Spleen (tissue), 11 donors: ENCODE measurements around the gene IL1RN. TPM values are rescaled to one million over a fixed set of nuclear protein-coding genes. Genes with fewer than 3 reads are reported as not detected.

Experiments used
- DNase-seq: peaks from one replicate; pipeline ENCODE4 v3.0.0-alpha.2; 2020
- H3K27ac ChIP-seq, 8 donors: fragments of 200-600 bp; sonication (generic) in 7 of 8; 1 replicate in 4 of 8; 2 replicates in 4 of 8; pipeline versions ENCODE4 v1.5.0 to v1.8.0; 2016 to 2021; ENCODE audit warnings: inconsistent platforms in 4 of 8, mild to moderate bottlenecking in 4 of 8, moderate library complexity in 1 of 8
- H3K27me3 ChIP-seq, 7 donors: fragments of 200-600 bp; sonication (generic) in 6 of 7; replicated peaks in 1 of 7; 1 replicate in 4 of 7; 2 replicates in 3 of 7; pipeline versions ENCODE4 v1.5.0 to v1.8.0; 2016 to 2021; ENCODE audit warnings: inconsistent platforms in 3 of 7, mild to moderate bottlenecking in 1 of 7
- H3K36me3 ChIP-seq, 6 donors: fragments of 200-600 bp; sonication (generic) in 5 of 6; 1 replicate in 4 of 6; 2 replicates in 2 of 6; pipeline versions ENCODE4 v1.5.0 to v1.8.0; 2016 to 2021; ENCODE audit warnings: inconsistent platforms in 2 of 6
- H3K4me1 ChIP-seq, 6 donors: fragments of 200-600 bp; sonication (generic) in 5 of 6; 1 replicate in 3 of 6; 2 replicates in 3 of 6; pipeline versions ENCODE4 v1.5.0 to v1.8.0; 2016 to 2021; ENCODE audit warnings: inconsistent platforms in 3 of 6
- H3K4me3 ChIP-seq, 8 donors: fragments of 200-600 bp; sonication (generic) in 7 of 8; 1 replicate in 4 of 8; 2 replicates in 4 of 8; pipeline versions ENCODE4 v1.5.0 to v1.8.0; 2016 to 2021; ENCODE audit warnings: inconsistent platforms in 4 of 8, mild to moderate bottlenecking in 4 of 8, moderate library complexity in 2 of 8
- H3K9me3 ChIP-seq, 8 donors: fragments of 200-600 bp; sonication (generic) in 7 of 8; 1 replicate in 4 of 8; 2 replicates in 4 of 8; pipeline versions ENCODE4 v1.5.0 to v1.8.0; 2016 to 2021; ENCODE audit warnings: inconsistent platforms in 4 of 8
- POLR2A ChIP-seq, 3 donors: fragments of 450-650 bp; IDR thresholded peaks; one replicate each; pipeline ENCODE4 v1.5.1; 2017; ENCODE audit warnings: antibody characterized with exemption in 3 of 3, mild to moderate bottlenecking in 1 of 3
- POLR2AphosphoS5 ChIP-seq, 3 donors: sonication (generic); formaldehyde crosslinking; IDR thresholded peaks; one replicate each; pipeline ENCODE4 v1.5.1; 2017; ENCODE audit warnings: antibody characterized with exemption in 3 of 3
- WGBS, 5 donors: extraction: QIAGEN DNeasy Blood & Tissue Kit in 3 of 5; methylation state at CpG; one replicate each; pipeline versions ENCODE4 v1.1.5 to v1.1.7; 2013 to 2018; 5-methylcytosine and 5-hydroxymethylcytosine counted together
- intact Hi-C: fragments of 100-400 bp; cut with DNase I; formaldehyde crosslinking; loops from one replicate; pipeline ENCODE4 v1.15.0; 2023; ENCODE audit warnings: low total_unique reads
- polyA plus RNA-seq, 3 donors: library from polyadenylated mRNA; stranded (reverse); fragments of 200-250 nt; gene quantifications; one replicate each; pipeline ENCODE4 v1.2.1, GENCODE V29; 2013
- total RNA-seq, 7 donors: library from RNA; depleted of rRNA in 3 of 7; stranded (reverse); fragments of >200 nt in 3 of 7; fragmentation: NEBNext Ultra II Directional in 4 of 7; extraction: Animal tissue kit (Norgen Biotek cat#: 25700) in 4 of 7; gene quantifications; one replicate each; pipeline versions ENCODE4 v1.1.0 to v1.2.1, GENCODE V29; 2016 to 2021
- TF ChIP-seq, protein P1 (sequence below), 11 experiments: fragments of 200-600 bp in 7 of 11; fragments of 450-650 bp in 4 of 11; sonication (generic) in 4 of 11; IDR thresholded peaks in 8 of 11; conservative IDR thresholded peaks in 3 of 11; 1 replicate in 7 of 11; 2 replicates in 4 of 11; pipeline versions ENCODE4 v1.4.0 to v1.8.0; 2016 to 2021; ENCODE audit warnings: antibody characterized with exemption in 11 of 11, inconsistent platforms in 4 of 11, mild to moderate bottlenecking in 1 of 11
- donor health status: healthy with polysubstance abuse.
- donor health status: DM: no; HTN: no; CAD: no; lungs with moderate emphysema.
- donor health status: DM: no; HTN: no; CAD: no.
- donor health status: Bipolar disorder and iron deficiency.
- donor health status: healthy.
- donor health status: DM: no; HTN: no; CAD: no.
- donor health status: DM: yes; HTN: yes; CAD: no.

The IL1RN gene
- total and polyA plus RNA-seq, 10 donors: 1.9 to 53.9 (median 12.0) TPM

DNA sequence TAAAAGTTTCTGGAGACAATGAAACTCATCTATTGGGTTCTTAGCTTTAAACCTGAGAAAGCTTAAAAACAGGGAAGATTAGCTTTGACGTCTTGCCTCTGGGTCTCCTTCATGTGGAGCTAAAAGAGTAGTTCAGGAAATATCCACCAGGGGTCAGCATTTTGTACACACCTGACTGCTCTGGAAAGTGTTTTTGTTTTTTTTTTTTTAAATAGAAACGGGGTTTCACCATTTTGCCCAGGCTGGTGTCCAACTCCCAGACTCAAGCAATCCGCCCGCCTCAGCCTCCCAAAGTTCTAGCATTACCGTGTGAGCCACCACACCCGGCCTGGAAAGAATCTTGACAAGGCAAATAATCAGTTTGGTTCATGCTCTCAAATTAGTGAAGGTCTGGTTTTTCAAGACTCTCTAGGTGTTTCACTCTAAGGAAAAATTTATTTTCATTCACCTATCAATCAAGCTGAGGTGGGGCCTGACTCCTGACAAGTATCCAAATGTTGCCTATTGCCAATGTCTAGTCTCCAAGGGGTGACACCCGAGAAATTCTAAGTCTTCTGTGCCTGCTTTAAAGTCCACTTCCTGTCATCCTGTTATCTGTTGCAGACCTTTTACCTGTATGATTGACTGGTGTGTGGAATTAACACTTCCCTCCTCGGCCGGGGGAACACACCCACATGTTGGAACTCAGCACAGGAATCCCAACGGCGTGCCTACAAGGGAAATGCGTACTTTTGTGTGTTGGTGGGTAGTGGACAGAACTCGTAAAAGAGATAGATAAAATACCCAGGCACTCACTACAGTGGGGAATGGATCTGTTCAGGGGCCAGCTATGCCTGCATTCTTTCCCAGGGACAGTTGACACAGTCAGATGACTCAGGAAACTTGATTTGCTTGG lies 11.3 kb downstream of the IL1RN start:
- Histone ChIP-seq H3K27me3 (no peaks in the 10 kb centered on the region), H3K36me3 (peaks cover 0 to 7% (median 0%) of the 10 kb centered on the region in 6 donors), H3K4me1 (peaks cover 0 to 25% (median 9%) of the 10 kb centered on the region in 6 donors), H3K27ac (peak overlapping the region in 3 of 8 donors; percentile 37 to 40 (median 37)), H3K4me3 (peak overlapping the region in 1 of 8 donors; percentile 29), H3K9me3 (no peaks in the 10 kb centered on the region)
- TF ChIP-seq POLR2AphosphoS5 (IDR thresholded peaks at IDR 0.05): no peak
- TF ChIP-seq, protein P1, sequence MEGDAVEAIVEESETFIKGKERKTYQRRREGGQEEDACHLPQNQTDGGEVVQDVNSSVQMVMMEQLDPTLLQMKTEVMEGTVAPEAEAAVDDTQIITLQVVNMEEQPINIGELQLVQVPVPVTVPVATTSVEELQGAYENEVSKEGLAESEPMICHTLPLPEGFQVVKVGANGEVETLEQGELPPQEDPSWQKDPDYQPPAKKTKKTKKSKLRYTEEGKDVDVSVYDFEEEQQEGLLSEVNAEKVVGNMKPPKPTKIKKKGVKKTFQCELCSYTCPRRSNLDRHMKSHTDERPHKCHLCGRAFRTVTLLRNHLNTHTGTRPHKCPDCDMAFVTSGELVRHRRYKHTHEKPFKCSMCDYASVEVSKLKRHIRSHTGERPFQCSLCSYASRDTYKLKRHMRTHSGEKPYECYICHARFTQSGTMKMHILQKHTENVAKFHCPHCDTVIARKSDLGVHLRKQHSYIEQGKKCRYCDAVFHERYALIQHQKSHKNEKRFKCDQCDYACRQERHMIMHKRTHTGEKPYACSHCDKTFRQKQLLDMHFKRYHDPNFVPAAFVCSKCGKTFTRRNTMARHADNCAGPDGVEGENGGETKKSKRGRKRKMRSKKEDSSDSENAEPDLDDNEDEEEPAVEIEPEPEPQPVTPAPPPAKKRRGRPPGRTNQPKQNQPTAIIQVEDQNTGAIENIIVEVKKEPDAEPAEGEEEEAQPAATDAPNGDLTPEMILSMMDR (IDR thresholded peaks at IDR 0.05 in 8 of 11, conservative IDR thresholded peaks at IDR 0.05 in 3 of 11): peak; percentile 82 to 93 (median 85)
- no peak for TF ChIP-seq POLR2A (IDR thresholded peaks at IDR 0.05)
- intact Hi-C loops: loop anchor here (5.0 kb wide), 2 partner anchors 59 to 234 kb away; no protein-coding TSS in a partner anchor
- no peak for DNase-seq
- WGBS, 5 donors: 36 to 41% (median 40%) methylated on average over 13 of the region's 13 CpGs

DNA sequence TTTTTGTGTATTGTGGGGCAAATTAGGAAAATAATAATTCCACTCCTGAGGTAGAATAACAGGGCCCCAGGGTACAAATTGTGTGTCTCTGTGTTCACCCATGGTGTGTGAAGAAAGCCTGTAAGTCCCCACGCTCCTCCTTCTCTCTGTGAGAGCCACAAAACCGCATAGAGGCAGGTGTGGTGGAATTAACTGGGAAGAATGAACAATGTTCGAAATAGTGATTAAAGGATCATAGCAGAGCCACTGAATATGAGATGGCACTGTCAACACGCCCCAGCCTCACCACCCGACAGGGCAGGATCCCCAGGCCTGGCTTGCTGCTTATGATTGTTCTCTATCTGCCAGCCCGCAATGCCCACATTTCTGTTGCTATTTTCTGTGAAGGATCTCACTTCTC lies 14.1 kb downstream of the IL1RN start:
- Histone ChIP-seq H3K36me3 (no peaks in the 10 kb centered on the region), H3K4me1 (peaks cover 0 to 25% (median 9%) of the 10 kb centered on the region in 6 donors), H3K27me3 (no peaks in the 10 kb centered on the region), H3K27ac (no peak overlapping the region), H3K9me3 (peaks cover 0 to 4% (median 0%) of the 10 kb centered on the region in 8 donors), H3K4me3 (no peak overlapping the region)
- intact Hi-C loops: no loop called here
- no peak for DNase-seq
- no peak for TF ChIP-seq POLR2AphosphoS5 (IDR thresholded peaks at IDR 0.05)
- TF ChIP-seq, protein P1 (IDR thresholded peaks at IDR 0.05 in 8 of 11, conservative IDR thresholded peaks at IDR 0.05 in 3 of 11): no peak
- no peak for TF ChIP-seq POLR2A (IDR thresholded peaks at IDR 0.05)
- WGBS, 5 donors: 90 to 96% (median 92%) methylated on average over 6 of the region's 6 CpGs

DNA sequence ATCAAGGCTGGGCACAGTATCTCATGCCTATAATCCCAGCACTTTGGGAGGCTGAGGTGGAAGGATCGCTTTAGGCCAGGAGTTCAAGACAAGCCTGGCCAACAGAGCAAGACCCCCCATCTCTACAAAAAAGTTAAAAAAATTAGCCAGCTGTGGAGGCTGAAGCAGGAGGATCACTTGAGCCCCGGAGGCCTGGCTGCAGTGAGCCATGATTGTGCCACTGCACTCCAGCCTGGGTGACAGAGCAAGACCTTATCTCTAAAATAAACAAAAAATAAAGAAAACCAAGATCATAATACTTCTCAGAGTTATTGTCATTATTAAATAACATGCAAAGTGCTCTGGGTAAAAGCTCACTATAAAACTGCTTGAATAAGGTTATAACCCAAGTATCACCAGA lies 14.9 kb downstream of the IL1RN start:
- WGBS, 5 donors: 91 to 94% (median 93%) methylated on average over 2 of the region's 2 CpGs
- TF ChIP-seq POLR2AphosphoS5 (IDR thresholded peaks at IDR 0.05) (no peak), POLR2A (IDR thresholded peaks at IDR 0.05) (no peak)
- TF ChIP-seq, protein P1 (IDR thresholded peaks at IDR 0.05 in 8 of 11, conservative IDR thresholded peaks at IDR 0.05 in 3 of 11): no peak

DNA sequence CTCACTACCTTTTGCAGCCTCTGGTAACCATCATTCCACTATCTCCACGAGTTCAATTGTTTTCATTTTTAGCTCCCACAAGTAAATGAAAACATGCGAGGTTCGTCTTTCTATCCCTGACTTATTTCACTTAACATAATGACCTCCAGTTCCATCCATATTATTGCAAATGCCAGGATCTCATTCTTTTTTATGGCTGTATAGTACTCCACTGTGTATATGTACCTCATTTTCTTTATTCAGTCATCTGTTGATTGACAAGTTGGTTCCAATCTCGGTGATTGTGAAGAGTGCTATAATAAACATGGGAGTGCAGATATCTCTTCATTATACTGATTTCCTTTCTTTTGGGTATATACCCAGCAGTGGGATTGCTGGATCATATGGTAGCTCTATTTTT lies 16.9 kb downstream of the IL1RN start:
- peaks cover 0 to 3% (median under 1%) of the 10 kb centered on the region in 6 donors for H3K4me1 ChIP-seq
- no peaks in the 10 kb centered on the region for H3K27me3 ChIP-seq
- TF ChIP-seq POLR2AphosphoS5 (IDR thresholded peaks at IDR 0.05) (no peak), POLR2A (IDR thresholded peaks at IDR 0.05) (no peak)
- TF ChIP-seq, protein P1 (IDR thresholded peaks at IDR 0.05 in 8 of 11, conservative IDR thresholded peaks at IDR 0.05 in 3 of 11): no peak
- H3K4me3 ChIP-seq: no peak overlapping the region
- no peak overlapping the region for H3K27ac ChIP-seq
- intact Hi-C loops: no loop called here
- DNase-seq: no peak
- H3K36me3 ChIP-seq: no peaks in the 10 kb centered on the region
- WGBS, 5 donors: 79 to 91% (median 89%) methylated on average over 4 of the region's 4 CpGs
- peaks cover 0 to 4% (median 0%) of the 10 kb centered on the region in 8 donors for H3K9me3 ChIP-seq

More for the DNA sequence above, 14.9 kb downstream of the IL1RN start:
- Histone ChIP-seq H3K9me3 (peaks cover 0 to 4% (median 0%) of the 10 kb centered on the region in 8 donors), H3K27me3 (no peaks in the 10 kb centered on the region), H3K27ac (no peak overlapping the region), H3K4me1 (peaks cover 0 to 17% (median 9%) of the 10 kb centered on the region in 6 donors), H3K4me3 (no peak overlapping the region), H3K36me3 (no peaks in the 10 kb centered on the region)
- DNase-seq: no peak
- intact Hi-C loops: no loop called here
